ENCODE measurements around the gene JMJD4. TPM values are rescaled to one million over a fixed set of nuclear protein-coding genes. Genes with fewer than 3 reads are reported as not detected.

JMJD4 gene
- total and polyA plus RNA-seq, 2 experiments from 2014 or later: 11.5 to 17.7 TPM

- Mint-ChIP-seq H3K27ac (no peak overlapping the region), H3K36me3 (ENCODE audit: low read depth) (peaks cover 15% of the 10 kb centered on the region), H3K4me3 (no peak overlapping the region), H3K27me3 (ENCODE audit: insufficient read depth, low read depth, poor library complexity) (peaks cover 5% of the 10 kb centered on the region), H3K9me3 (peaks cover 70% of the 10 kb centered on the region), H3K4me1 (no peaks in the 10 kb centered on the region)
- Histone ChIP-seq H3K4me1 (ENCODE audit: insufficient read depth) (no peaks in the 10 kb centered on the region), H3K27ac (ENCODE audit: low read depth) (no peak overlapping the region), H3K9me2 (ENCODE audit: insufficient read depth) (no peaks in the 10 kb centered on the region), H3K4me3 (no peak overlapping the region), H3K4me2 (no peak overlapping the region), H4K20me1 (replicated peaks; ENCODE audit: insufficient read depth) (no peaks in the 10 kb centered on the region), H3K27me3 (ENCODE audit: insufficient read depth) (no peaks in the 10 kb centered on the region), H2AFZ (no peak overlapping the region), H3K79me2 (replicated peaks; ENCODE audit: insufficient read depth) (no peaks in the 10 kb centered on the region), H3F3A (replicated peaks; ENCODE audit: low read depth) (no peaks in the 10 kb centered on the region), H3K36me3 (ENCODE audit: insufficient read depth) (0 out of 2 replicates have a peak, but pooled peaks cover 5% of the 10 kb centered on the region)
- no peak for TF ChIP-seq ZNF114 (CRISPR knock-in tag; IDR thresholded peaks at IDR 0.05)
- TF ChIP-seq CTCF (conservative IDR thresholded peaks at IDR 0.05; ENCODE audit: low read depth in 2 of 2): no peak
- no peak for TF ChIP-seq ETS1 (IDR thresholded peaks at IDR 0.05)
- no peak for TF ChIP-seq STAT1 (IDR thresholded peaks at IDR 0.05; ENCODE audit: unreplicated experiment)
- TF ChIP-seq, protein P1, sequence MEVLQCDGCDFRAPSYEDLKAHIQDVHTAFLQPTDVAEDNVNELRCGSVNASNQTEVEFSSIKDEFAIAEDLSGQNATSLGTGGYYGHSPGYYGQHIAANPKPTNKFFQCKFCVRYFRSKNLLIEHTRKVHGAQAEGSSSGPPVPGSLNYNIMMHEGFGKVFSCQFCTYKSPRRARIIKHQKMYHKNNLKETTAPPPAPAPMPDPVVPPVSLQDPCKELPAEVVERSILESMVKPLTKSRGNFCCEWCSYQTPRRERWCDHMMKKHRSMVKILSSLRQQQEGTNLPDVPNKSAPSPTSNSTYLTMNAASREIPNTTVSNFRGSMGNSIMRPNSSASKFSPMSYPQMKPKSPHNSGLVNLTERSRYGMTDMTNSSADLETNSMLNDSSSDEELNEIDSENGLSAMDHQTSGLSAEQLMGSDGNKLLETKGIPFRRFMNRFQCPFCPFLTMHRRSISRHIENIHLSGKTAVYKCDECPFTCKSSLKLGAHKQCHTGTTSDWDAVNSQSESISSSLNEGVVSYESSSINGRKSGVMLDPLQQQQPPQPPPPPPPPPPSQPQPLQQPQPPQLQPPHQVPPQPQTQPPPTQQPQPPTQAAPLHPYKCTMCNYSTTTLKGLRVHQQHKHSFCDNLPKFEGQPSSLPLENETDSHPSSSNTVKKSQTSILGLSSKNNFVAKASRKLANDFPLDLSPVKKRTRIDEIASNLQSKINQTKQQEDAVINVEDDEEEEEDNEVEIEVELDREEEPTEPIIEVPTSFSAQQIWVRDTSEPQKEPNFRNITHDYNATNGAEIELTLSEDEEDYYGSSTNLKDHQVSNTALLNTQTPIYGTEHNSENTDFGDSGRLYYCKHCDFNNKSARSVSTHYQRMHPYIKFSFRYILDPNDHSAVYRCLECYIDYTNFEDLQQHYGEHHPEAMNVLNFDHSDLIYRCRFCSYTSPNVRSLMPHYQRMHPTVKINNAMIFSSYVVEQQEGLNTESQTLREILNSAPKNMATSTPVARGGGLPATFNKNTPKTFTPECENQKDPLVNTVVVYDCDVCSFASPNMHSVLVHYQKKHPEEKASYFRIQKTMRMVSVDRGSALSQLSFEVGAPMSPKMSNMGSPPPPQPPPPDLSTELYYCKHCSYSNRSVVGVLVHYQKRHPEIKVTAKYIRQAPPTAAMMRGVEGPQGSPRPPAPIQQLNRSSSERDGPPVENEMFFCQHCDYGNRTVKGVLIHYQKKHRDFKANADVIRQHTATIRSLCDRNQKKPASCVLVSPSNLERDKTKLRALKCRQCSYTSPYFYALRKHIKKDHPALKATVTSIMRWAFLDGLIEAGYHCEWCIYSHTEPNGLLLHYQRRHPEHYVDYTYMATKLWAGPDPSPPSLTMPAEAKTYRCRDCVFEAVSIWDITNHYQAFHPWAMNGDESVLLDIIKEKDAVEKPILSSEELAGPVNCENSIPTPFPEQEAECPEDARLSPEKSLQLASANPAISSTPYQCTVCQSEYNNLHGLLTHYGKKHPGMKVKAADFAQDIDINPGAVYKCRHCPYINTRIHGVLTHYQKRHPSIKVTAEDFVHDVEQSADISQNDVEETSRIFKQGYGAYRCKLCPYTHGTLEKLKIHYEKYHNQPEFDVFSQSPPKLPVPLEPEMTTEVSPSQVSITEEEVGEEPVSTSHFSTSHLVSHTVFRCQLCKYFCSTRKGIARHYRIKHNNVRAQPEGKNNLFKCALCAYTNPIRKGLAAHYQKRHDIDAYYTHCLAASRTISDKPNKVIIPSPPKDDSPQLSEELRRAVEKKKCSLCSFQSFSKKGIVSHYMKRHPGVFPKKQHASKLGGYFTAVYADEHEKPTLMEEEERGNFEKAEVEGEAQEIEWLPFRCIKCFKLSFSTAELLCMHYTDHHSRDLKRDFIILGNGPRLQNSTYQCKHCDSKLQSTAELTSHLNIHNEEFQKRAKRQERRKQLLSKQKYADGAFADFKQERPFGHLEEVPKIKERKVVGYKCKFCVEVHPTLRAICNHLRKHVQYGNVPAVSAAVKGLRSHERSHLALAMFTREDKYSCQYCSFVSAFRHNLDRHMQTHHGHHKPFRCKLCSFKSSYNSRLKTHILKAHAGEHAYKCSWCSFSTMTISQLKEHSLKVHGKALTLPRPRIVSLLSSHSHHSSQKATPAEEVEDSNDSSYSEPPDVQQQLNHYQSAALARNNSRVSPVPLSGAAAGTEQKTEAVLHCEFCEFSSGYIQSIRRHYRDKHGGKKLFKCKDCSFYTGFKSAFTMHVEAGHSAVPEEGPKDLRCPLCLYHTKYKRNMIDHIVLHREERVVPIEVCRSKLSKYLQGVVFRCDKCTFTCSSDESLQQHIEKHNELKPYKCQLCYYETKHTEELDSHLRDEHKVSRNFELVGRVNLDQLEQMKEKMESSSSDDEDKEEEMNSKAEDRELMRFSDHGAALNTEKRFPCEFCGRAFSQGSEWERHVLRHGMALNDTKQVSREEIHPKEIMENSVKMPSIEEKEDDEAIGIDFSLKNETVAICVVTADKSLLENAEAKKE (CRISPR knock-in tag; IDR thresholded peaks at IDR 0.05): no peak
- no peak for TF ChIP-seq JUNB (IDR thresholded peaks at IDR 0.05; ENCODE audit: unreplicated experiment)
- ATAC-seq (no peak), DNase-seq (ENCODE audit: low spot score) (no peak)
Observed at GRCh38 chr1:227709451-227709850, 25.7 kb downstream of the JMJD4 start.

Data from GM23338 (cell line).